Heart left ventricle (tissue), 16 donors: ENCODE results near the gene OMA1. TPM values are rescaled to one million over a fixed set of nuclear protein-coding genes. Genes with fewer than 3 reads are reported as not detected.
A peak's percentile ranks its signal among the peaks of the same experiment; 100 is the strongest.
"Not testable (repeated sequence)": the region's sequence is repeated elsewhere in the genome, so short reads cannot be mapped to it uniquely, and the experiment has no call there.

Experiments used
- ATAC-seq, 4 donors: fragments of 200-7000 bp; cut with Tn5 transposase; one replicate each; pipeline ENCODE4 v1.9.1; 2020 to 2022; ENCODE audit warnings: moderate library complexity in 4 of 4, mild to moderate bottlenecking in 3 of 4, moderate number of reproducible peaks in 1 of 4
- DNase-seq, 5 donors: peaks; one replicate each; pipeline ENCODE4 v3.0.0-alpha.2; 2020
- H3K27ac ChIP-seq, 12 donors: fragments of 200-600 bp; sonication (generic) in 4 of 12; one replicate each; pipeline versions ENCODE4 v1.5.0 to v1.8.0; 2016 to 2022; ENCODE audit warnings: mild to moderate bottlenecking in 2 of 12
- H3K27me3 ChIP-seq, 9 donors: fragments of 200-600 bp; sonication (generic) in 2 of 9; one replicate each; pipeline versions ENCODE4 v1.5.1 to v1.8.0; 2016 to 2022; ENCODE audit warnings: mild to moderate bottlenecking in 3 of 9
- H3K36me3 ChIP-seq, 9 donors: fragments of 200-600 bp; sonication (generic) in 2 of 9; one replicate each; pipeline versions ENCODE4 v1.5.0 to v1.8.0; 2018 to 2022; ENCODE audit warnings: mild to moderate bottlenecking in 2 of 9
- H3K4me1 ChIP-seq, 12 donors: fragments of 200-600 bp; sonication (generic) in 4 of 12; one replicate each; pipeline versions ENCODE4 v1.5.0 to v1.8.0; 2016 to 2022; ENCODE audit warnings: mild to moderate bottlenecking in 3 of 12
- H3K4me3 ChIP-seq, 12 donors: fragments of 200-600 bp; sonication (generic) in 4 of 12; one replicate each; pipeline versions ENCODE4 v1.5.0 to v1.8.0; 2017 to 2022; ENCODE audit warnings: mild to moderate bottlenecking in 9 of 12, moderate library complexity in 4 of 12
- H3K9me3 ChIP-seq, 12 donors: fragments of 200-600 bp; sonication (generic) in 4 of 12; one replicate each; pipeline versions ENCODE4 v1.5.0 to v1.8.0; 2016 to 2022; ENCODE audit warnings: mild to moderate bottlenecking in 1 of 12
- CTCF ChIP-seq, 12 donors: fragments of 200-600 bp; sonication (generic) in 4 of 12; IDR thresholded peaks; one replicate each; pipeline versions ENCODE4 v1.5.0 to v1.8.0; 2018 to 2022; ENCODE audit warnings: antibody characterized with exemption in 12 of 12, mild to moderate bottlenecking in 5 of 12
- POLR2A ChIP-seq, 2 donors: fragments of 450-650 bp; IDR thresholded peaks; one replicate each; pipeline ENCODE4 v1.6.1; 2017; ENCODE audit warnings: antibody characterized with exemption in 2 of 2, mild to moderate bottlenecking in 2 of 2, moderate library complexity in 2 of 2
- WGBS, 4 donors: extraction: QIAGEN DNeasy Blood & Tissue Kit in 2 of 4; methylation state at CpG; one replicate each; pipeline versions ENCODE4 v1.1.5 to v1.1.7; 2013 to 2018; 5-methylcytosine and 5-hydroxymethylcytosine counted together
- intact Hi-C, 10 donors: fragments of 100-400 bp; cut with DNase I; formaldehyde crosslinking; loops; one replicate each; pipeline versions ENCODE4 v1.11.1 to v1.14.2; 2022
- polyA plus RNA-seq, 2 donors: library from polyadenylated mRNA; stranded (reverse); fragments of 200-250 nt; gene quantifications; one replicate each; pipeline ENCODE4 v1.2.3, GENCODE V29; 2013
- total RNA-seq, 9 donors: library from RNA; depleted of rRNA in 2 of 9; stranded (reverse); fragments of >200 nt in 2 of 9; fragmentation: NEBNext Ultra II Directional in 3 of 9; extraction: Animal tissue kit (Norgen Biotek cat#: 25700) in 3 of 9; gene quantifications; one replicate each; pipeline versions ENCODE4 v1.1.0 to v1.2.4, GENCODE V29; 2016 to 2023
- donor health status: ischemic (EF 13 %, LVEDD 7.1; RV severe dilation, severe dysfunction).
- donor health status: healthy with polysubstance abuse.
- donor health status: DM: no; HTN: yes; CAD: no.
- donor health status: DM: no; HTN: no; CAD: no.
- donor health status: ischemic (EF 25% LVEDD 6.9; RV normal size, moderate dysfunction).
- donor health status: ischemic (EF 25% LVEDD 5.7; RV mildly dilated, moderate dysfunction).
- donor health status: healthy.
- donor health status: DM: yes; HTN: yes; CAD: no.
- donor health status: ischemic (EF 35%, LVEDD 5.7; RV mildly dilated, moderate dysfunction).
- donor health status: nonischemic (EF 11% LVEDD 7.7; RV severe dilation, severe dysfunction).
- donor health status: DM: yes; HTN: yes; CAD: no.
- donor health status: PGD.
- donor health status: ischemic (EF 29% LVEDD 5.4; RV normal size, mild dysfunction).
- donor health status: nonischemic (EF 23%, LVEDD 6.1; RV moderate dilation, normal function).

Gene OMA1
- total and polyA plus RNA-seq, 11 donors = 9.6 to 44.5 (median 28.2) TPM

GRCh38 chr1:58551186-58552140 is 4.9 kb upstream of the OMA1 start:
- WGBS, 4 donors = 52 to 66% (median 61%) methylated on average over 8 to 9 of the region's 9 CpGs
- ATAC-seq = no peak

DNA sequence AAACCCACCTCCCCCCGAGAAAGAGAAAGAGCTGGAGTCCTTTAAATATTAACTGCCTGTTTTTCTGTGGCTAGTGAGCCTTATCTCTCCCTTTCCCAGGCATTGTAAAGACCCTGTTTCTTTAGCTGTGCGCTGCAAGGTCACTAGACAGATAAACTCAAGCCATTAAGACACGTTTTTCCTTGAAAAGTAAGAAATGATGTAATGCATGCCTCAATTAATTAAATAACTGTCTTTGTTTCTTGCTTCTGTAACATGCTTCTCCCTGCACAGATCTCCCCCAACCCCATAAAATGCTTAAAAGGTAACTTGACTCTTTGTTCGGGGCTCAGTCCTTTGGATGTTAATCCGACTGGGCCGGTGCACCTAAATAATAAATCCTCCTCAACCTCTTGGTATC is 2.8 kb upstream of the OMA1 start:
- intact Hi-C loops = loop anchor here (5.0 to 10.0 kb wide), 6 partner anchors 37 to 1717 kb away; partner anchors contain the start of gene DAB1 (in 2 of the 10)

More at GRCh38 chr1:58551186-58552140, 4.9 kb upstream of the OMA1 start:
- H3K27ac ChIP-seq = no peak overlapping the region
- peaks cover 0 to 11% (median 0%) of the 10 kb centered on the region in 9 donors for H3K27me3 ChIP-seq
- H3K36me3 ChIP-seq = no peaks in the 10 kb centered on the region
- intact Hi-C loops = no loop called here
- H3K4me3 ChIP-seq = no peak overlapping the region
- DNase-seq = peak in 1 of 5 donors; percentile 31
- TF ChIP-seq POLR2A (IDR thresholded peaks at IDR 0.05) = no peak
- TF ChIP-seq CTCF (IDR thresholded peaks at IDR 0.05) = no peak
- H3K4me1 ChIP-seq = peaks cover 0 to 6% (median 0%) of the 10 kb centered on the region in 12 donors
- no peaks in the 10 kb centered on the region for H3K9me3 ChIP-seq

GRCh38 chr1:58548371-58548770 is 1.8 kb upstream of the OMA1 start:
- WGBS, 4 donors = 90 to 95% (median 92%) methylated on average over 2 of the region's 2 CpGs
- Histone ChIP-seq H3K27me3 (peaks cover 0 to 6% (median 0%) of the 10 kb centered on the region in 9 donors), H3K4me1 (peaks cover 0 to 17% (median 11%) of the 10 kb centered on the region in 12 donors), H3K4me3 (no peak overlapping the region), H3K9me3 (no peaks in the 10 kb centered on the region), H3K27ac (no peak overlapping the region), H3K36me3 (no peaks in the 10 kb centered on the region)
- ATAC-seq (no peak), DNase-seq (no peak)
- no peak for TF ChIP-seq CTCF (IDR thresholded peaks at IDR 0.05)
- no peak for TF ChIP-seq POLR2A (IDR thresholded peaks at IDR 0.05)
- intact Hi-C loops = loop anchor here (5.0 to 10.0 kb wide), 6 partner anchors 36 to 1716 kb away; partner anchors contain the start of gene DAB1 (in 2 of the 10)

More for the DNA sequence above, 2.8 kb upstream of the OMA1 start:
- H3K4me3 ChIP-seq, H3K36me3 ChIP-seq, DNase-seq, H3K27ac ChIP-seq, ATAC-seq, H3K27me3 ChIP-seq, H3K9me3 ChIP-seq: not testable (repeated sequence)
- WGBS, 4 donors = 46 to 58% (median 52%) methylated on average over 6 of the region's 6 CpGs
- H3K4me1 ChIP-seq = peaks cover 0 to 17% (median 11%) of the 10 kb centered on the region in 12 donors

DNA sequence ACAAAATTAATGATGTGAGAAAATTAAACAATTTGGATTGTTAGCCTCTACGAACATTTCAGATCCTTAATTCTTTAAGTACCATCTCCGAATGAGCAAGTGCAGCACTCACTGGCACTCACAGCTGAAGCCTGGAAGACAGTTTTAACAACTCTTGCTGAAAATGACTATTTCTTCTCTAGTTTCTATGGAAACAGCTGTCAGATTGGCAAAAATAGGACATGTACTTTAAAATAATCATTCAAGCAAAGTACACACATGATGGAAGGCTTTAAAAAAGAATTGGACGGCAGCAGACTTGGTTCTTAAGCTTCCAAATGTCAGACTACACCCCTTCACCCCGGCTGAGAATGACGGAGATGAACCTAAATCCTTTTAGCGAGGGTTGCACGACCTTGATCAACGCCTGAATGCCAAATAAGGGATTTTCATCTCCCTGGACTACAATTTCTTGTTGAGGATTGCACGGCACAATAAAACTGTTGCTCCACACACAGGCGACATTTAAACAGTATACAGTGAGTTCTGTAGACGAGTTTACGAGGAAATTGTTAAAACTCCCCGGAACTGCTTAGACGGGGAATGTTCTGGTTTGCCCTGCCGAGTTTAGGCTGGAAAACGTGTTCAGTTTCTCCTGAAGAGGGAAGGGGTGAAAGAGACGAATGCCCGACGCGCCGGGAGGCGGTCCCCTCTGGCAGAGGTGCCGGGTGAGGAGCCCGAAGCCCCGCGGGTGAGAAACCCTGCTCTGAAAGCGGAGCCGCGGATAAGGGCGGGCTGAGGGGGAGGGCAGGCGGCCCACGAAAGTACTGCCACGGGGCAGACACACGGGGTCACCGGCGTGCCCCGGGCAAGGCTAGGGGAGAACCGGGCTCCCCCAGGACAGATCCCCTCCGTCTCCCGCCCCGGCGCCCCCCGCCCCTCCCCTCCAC is 671 bp downstream of the OMA1 start:
- ATAC-seq (peak; percentile 76 to 92 (median 88)), DNase-seq (peak; percentile 82 to 92 (median 87))
- no peaks in the 10 kb centered on the region for H3K36me3 ChIP-seq
- TF ChIP-seq POLR2A (IDR thresholded peaks at IDR 0.05) (no peak), CTCF (IDR thresholded peaks at IDR 0.05) (no peak)
- H3K4me1 ChIP-seq = peaks cover 0 to 16% (median 11%) of the 10 kb centered on the region in 12 donors
- peak overlapping the region; percentile 60 to 97 (median 83) for H3K4me3 ChIP-seq
- 0 to 1% (median 1%) methylated on average over 29 to 43 of the region's 43 CpGs for WGBS, 4 donors
- H3K9me3 ChIP-seq = no peaks in the 10 kb centered on the region
- intact Hi-C loops = loop anchor here (1.0 to 10.0 kb wide), 8 partner anchors 29 to 1714 kb away; partner anchors contain the start of gene DAB1 (in 2 of the 10)
- peak overlapping the region; percentile 96 to 100 (median 99) for H3K27ac ChIP-seq
- no peaks in the 10 kb centered on the region for H3K27me3 ChIP-seq
